Retina (tissue), 1 donor: ENCODE results near the gene PHF2.
A peak's percentile ranks its signal among the peaks of the same experiment; 100 is the strongest.

Source experiments
- DNase-seq: peaks from one replicate; pipeline ENCODE4 v3.0.0-alpha.2; 2016

The PHF2 gene

DNA sequence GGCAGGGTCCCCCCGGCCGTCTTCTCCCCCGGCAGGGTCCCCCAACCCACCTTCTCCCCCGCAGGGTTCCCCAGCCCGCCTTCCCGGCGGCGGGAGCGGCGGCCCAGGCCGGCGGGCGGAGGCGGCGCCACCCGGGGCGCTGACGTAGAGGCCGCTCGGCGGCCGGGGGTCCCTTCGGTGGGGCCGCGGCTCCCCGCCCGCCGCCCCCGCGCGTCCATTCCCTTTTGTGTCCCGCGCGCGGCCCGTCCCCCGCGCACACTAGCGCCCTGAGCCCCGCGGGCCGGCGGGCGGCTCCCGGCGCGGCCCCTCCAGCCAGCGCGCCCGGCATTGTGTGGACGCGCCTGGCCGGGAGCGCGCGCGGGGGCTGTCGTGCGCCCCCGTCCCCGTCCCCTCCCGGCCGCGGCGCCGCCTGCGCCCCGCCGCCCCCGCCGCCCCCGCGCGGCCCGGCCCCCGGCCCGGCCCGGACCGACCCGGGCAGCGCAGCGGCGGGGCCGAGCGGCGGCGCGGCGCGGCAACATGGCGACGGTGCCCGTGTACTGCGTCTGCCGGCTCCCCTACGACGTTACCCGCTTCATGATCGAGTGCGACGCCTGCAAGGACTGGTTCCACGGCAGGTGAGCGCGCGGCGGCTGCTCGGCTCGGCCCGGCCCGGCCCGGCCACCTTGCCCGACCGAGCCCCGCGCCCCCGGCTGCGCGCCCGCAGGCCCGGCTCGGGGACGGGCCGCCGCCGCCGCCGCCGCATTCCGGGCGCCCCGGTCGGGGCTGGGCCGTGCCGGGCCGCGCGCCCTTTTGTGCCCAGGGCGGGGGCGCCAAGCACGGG, at the start of gene PHF2:
TSS of gene PHF2 (plus strand) at position 327 of the 820 bp plus-strand sequence. CDS start at position 517, 190 bp downstream.
- no peak for DNase-seq

DNA sequence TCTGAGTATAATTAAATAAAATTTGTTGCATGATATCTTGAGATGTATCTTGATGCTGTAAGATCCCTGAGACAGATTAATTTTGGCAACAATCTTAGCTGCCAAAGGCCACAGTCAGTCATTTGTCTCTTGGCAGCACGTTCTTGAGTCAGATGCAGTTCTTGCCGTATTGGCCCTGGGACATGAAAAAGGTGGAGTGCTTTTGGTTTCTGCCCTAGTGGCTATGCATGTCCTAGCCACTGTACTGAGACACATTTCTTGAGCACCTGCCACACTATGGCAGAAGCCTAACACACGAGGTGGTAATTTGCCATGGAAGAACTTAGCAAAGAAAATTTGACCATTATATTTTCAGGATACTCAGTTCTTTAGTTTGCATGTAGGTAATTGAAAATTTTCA, 45.0 kb upstream of the PHF2 start:
- no peak for DNase-seq

DNA sequence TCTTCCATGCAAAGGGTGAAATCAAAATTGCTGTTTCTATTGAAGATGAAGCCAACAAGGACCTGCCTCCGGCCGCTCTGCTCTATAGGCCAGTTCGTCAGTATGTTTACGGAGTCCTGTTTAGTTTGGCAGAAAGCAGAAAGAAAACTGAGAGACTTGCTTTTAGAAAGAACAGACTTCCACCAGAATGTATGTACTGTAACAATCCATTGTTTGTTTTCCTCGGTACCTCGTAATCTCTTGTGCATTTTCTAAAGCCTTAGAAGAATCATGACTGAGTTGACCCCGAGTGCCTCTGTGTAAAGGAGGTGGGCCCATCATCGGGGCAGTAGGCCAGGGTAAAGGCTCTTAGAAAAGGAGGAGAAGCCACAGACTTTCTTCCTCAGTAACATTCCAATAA, 44.2 kb upstream of the PHF2 start:
- no peak for DNase-seq

DNA sequence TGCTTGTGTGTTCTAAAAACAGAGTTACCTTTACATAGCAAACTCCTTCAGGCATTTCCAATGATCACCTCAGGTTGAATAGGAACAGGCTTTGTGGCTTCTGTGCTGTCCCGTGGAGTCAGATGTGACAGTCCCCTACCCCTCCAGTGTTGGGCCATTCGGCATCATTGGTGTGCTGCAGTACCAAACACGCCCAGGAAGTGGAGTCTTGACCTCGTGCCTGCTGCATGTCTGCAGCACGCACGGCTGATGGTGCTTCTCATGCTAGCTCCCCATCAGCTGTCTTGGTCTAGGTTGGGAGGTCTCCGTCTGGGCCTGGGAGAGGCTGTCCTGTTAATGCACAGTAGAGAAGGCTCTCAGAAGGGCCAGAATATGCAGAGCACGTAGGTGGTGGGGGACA, 42.5 kb upstream of the PHF2 start:
- no peak for DNase-seq

DNA sequence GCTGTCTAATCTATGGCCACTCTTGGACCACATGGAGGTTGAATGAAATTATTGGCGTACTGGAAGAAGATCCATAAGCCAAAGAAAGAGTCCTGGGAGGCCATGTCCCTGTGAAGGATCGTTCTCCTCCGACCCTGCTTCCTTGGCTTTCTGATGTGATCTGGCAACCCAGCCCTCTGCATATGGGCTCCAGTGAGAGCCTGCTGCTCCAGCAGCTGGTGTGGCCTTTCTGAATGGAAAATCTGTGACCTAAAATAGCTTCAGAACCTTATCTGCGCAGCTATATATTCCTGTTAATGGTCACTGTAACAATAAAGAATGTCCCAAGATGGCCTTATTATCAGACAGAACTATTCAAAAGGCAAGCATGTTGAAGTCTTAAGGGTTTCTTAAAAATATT, 40.2 kb upstream of the PHF2 start:
- DNase-seq, result no peak

DNA sequence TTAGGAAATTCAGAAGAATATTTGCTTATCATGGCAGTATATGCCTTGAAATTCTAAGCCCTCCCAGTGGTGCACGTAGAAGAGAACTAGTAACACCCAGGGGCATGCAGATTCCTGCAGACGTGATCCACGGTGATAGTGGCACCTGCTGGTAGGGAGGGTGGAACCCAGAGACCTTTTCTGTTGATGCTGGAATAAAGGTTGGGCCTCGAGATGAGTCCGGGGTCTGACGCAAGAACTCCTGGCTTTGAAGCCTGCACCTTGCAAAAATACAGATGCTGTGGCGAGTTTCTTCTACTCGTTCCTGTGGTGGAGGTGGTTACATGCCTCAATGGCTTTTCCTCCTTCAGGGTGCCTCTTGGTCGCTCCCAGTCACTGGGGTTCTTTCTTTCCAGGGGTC, 39.5 kb upstream of the PHF2 start:
- no peak for DNase-seq

DNA sequence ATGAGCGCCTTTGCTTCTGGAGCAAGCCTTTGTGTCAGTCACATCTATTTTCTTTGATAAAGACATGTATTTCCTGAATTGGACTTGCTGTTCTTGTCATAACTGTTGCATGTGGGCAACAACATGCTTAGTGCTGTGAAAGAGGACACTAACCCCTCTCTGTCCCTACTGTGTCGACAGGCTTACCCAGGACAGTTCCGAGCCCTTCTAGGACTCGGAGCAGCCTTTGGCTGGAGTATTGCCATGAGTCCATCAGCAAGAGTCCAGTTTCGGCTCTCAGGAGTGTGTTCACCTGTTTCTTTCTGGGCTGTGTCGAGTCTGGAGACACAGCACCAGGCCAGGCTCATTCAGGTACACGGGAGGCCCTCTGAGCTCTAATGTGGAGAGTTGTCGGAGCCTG, 36.1 kb upstream of the PHF2 start:
- no peak for DNase-seq

DNA sequence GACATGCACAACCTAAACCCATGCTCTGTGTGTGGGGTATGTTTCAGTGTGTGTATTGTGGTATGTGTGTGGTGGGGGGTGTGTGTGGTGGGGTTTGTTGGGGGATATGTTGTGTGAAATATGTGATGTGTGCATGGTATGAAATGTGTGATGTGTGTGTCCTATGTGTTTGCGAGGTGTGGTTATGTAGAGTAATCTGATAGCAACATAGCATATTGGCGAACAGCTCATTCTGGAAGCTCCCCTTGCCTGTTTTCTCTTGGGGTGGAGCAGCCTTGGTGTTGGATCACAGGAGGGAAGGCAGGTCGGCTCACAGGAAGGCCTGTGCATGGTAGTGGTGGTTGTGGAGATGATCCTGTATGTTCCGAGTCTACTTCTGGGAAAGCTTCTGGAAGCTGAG, 35.4 kb upstream of the PHF2 start:
- no peak for DNase-seq

DNA sequence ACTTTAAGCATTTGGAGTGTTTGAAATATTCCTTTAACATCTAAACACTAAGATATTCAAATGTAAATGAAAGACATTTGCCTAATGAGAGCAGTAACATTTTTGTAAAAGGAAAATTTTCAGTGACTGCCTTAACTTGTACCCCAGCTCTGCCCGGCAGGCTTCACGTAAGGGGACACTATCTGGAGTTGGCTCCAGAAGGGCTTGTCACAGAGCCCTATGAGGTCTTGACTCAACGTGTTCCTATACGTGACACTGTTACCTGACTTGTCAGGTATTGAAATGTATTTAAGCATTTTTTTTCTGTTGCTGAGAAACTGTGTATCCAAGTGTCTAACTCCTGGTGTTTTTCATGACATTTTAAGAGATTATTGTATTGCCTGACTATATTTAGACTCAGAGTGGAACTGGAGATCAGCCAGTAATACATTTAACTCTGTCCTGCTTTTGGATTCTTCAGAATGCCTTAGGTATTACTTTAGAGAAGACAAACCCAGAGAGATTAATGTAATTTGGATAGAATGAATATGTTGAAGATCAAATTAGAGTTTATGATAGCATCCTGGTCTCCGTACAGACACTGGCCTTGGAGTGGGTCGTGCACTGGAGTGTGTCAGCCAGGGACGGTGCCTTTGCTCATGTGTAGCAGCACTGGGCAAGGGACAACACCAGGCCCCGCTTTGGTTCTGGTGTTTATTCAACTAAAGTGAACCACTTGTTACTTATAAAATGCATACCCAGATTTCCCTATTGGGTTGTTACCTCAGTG, 34.6 kb upstream of the PHF2 start:
- no peak for DNase-seq

DNA sequence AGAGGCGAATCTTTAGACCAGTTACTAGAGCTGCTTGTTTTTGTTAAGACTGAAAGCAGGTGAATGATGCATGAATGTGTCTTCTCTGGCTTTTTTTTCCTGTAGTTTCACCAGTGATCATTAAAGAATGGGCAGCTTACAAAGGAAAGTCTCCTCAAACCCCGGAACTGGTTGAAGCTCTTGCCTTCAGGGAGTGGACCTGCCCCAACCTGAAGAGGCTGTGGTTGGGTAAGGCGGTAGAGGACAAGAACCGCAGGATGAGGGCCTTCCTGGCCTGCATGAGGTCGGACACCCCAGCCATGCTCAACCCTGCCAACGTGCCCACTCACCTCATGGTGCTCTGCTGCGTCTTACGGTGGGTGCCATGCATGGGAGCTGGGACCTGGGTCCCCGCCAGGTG, 33.3 kb upstream of the PHF2 start:
- no peak for DNase-seq

DNA sequence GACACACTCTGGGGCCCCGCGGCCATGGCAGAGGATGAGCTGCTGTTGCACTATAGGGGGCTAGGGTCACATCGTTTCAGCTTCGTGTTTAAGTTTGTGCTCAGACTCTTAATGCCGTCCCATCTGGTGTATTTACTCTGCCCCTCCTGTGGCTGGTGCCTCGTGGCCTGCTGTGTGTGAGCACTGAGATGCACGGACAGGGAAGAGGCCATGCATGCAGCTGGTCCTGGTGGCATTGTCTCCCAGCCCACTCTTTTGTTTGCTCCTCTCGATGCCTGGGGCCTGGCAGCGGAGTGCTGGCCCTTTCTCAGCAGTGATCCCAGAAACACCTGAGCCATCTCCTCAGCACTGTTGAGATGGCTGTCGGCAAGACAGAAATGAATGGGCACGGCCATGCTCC, 30.0 kb upstream of the PHF2 start:
- no peak for DNase-seq

DNA sequence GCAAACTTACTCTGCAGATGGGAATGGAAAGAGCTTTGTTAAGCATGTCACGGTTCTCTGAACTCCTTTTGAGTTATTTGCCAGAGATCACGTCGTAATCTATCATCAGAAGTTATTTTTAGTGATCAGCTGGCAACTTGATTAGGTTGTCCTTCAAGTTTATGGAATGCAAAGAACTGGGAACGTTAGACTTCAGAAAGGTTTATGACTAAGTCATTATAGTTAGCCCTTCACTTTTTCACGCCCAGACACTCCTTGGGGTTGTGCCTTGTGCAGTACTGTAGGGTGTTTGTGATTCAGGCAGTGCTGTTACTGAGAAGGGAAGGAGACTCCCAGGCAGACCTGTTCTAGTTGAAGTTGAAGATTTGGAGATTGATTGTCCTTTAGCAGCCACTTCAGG, 26.8 kb upstream of the PHF2 start:
- no peak for DNase-seq

DNA sequence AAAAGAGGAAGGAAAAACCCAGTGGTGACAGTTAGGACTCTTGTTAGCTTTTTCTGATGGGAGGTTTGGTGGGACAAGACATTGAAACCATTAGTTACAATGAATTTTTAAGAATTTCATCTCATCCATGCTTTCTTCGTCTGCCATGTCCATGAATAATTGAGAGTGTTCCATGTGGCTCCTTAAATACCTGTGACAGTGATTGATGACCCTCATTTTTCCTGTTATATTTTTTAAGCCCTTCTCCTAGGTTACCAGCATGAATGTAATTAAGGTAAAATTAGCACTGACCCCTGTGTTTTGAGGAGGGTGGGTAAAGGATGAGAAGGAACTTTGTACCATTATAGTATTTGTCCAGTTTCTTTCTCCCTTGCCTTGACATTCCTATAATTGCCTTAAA, 23.5 kb upstream of the PHF2 start:
- DNase-seq, result no peak

DNA sequence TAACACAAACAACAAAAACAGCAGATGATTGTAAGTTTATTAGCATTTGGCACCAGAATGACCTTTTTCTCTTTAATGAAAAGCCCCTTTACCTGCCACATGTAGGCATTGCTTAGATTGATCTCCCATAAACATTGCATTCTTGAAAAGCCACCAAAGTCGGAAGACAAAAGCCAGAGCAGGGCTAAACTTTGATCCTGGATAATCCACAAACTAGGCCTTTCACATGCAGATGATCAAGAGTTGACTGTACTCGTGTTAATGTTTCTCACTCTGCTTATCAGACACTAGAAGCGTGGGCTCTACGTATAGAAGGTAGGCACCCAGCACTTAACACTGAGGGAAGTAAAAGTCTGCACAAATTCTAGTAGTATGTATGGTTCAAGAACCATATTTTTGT, 21.0 kb upstream of the PHF2 start:
- DNase-seq, result no peak

DNA sequence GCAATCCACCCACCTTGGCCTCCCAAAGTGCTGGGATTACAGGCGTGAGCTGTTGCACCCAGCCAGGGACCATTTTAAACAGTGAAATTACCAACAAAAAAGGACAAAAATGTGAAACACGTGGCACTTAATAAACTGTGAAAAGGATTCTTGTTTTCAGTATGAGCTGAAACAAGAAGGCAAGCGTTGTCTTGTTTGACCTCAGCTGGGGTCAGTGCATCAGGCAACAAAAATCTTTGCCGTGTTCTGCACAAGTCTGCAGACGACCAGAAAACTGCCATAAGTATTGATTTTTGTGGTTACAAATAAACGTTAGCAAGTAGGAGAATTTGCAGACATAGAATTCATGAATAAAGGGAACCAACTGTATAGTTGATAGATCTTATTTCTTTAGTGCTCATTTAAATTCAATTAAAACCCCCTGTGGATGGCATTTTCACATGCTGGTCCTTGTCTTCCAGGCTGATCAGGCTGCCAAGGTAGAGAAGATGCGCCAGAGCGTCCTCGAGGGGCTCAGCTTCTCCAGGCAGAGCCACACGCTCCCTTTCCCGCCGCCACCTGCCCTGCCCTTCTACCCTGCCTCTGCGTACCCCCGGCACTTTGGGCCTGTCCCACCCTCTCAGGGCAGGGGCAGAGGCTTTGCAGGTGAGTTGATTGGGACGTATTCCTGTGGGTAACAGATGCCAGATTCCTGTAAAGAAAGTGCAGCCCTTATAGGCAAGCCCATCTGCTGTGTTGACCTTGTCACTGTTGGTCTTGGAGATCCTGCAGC, 18.8 kb upstream of the PHF2 start:
- no peak for DNase-seq

DNA sequence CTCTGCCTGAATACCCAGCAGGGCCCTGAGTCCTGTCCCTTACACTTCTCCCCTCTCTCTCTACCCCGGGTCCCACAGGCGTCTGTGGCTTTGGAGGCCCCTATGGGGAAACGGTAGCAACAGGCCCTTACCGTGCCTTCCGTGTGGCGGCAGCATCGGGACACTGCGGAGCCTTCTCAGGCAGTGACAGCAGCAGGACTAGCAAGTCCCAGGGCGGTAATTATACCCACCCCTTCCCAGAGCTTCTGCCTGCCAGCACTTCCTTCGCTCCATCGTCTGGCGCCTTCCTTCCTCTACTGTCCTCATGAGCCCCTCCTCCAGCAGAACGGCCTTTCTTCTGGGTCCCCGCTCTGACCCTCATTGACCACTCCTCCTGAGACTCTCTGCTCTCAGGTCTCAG, 17.9 kb upstream of the PHF2 start:
- DNase-seq, result peak; percentile 61

DNA sequence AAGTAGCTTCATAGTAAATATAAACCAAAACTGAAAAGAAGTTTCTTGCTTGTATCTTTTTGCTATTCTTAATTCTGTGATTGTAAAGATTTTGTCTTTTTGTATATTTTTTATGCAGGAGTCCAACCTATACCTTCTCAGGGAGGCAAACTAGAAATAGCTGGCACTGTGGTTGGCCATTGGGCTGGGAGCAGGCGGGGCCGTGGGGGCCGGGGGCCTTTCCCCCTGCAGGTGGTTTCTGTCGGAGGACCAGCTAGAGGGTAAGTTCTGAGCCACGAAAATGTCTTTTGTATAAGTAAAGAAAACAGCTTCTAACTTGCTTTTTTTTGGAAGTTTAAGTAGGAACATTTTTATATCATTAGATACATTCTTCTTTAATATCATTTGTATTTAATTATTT, 15.4 kb upstream of the PHF2 start:
- no peak for DNase-seq

DNA sequence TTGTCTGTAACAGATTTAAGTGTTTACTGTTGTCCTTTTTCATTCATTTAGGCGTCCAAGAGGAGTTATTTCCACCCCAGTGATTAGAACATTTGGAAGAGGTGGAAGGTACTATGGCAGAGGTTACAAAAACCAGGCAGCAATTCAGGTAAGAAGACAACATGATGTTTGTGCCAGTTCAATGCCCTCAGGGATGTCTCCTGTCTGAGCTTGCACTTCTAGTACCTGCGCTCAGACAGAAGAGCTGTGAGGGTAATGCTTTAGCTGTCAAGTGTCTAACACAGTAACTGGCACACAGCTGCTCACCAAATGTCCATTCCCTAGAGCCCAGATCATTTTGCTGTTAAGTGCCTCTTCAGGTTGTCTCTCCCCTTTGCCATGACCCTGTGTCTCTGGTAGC, 14.2 kb upstream of the PHF2 start:
- DNase-seq, result no peak

DNA sequence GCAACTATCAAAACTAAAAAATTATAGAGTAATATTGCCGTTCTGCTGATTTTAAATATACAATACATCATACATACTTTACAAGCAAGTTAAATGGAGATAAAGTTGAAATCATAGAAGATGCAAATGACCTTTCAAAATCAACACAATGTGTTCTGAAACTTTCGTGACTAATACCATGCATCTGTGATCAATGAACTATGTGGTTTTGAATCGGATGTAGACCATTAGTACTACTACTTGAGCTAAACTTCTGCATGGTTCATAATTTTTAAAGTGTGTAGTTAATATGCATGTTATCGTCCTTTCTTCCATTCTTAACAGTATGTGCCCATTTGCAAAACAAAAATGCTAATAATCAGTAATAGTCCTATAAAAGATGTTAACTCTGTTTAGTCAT, 11.3 kb upstream of the PHF2 start:
- no peak for DNase-seq

DNA sequence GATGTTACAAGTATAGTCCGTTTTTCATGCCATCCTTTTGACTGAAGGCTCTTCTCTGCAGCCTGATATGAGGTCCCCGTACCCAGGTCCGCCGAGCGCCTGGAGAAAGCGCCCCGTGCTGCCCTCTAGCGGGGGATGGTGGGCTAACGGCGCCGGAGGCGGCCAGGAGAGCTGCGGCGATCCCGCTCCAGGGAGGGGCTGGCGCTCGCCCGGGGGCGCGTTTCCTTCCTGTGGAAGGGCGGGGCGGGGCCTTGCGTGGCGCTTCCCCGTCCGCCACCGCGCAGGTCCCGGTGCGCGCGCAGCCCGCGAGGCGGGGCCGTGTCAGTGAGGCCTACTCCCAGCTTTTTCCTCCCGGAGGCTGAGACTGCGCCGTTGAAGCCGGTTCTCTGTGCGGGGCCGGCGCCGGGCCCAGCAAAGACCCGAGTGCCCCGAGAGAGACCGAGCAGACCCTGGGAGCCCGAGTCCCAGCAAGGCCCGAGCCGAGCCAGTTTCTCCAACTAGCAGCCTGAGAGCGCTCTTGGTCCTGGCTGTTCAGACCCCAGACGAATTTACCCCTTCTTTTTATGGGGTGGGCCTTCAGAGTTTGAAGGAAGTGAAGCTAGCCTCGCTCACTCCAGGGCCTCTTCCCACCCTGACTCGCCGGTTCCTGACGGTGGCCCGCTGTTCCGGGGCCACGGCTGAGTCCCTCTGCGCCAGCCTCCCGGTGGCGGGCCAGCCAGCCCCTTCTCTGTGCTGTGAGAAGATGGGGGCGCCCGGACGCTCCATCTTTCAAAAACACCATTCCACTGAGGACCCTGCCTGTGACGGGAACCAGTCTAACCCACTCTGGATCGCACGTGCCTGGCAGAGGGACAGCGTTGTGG, 9.7 kb upstream of the PHF2 start:
- peak; percentile 98 for DNase-seq

DNA sequence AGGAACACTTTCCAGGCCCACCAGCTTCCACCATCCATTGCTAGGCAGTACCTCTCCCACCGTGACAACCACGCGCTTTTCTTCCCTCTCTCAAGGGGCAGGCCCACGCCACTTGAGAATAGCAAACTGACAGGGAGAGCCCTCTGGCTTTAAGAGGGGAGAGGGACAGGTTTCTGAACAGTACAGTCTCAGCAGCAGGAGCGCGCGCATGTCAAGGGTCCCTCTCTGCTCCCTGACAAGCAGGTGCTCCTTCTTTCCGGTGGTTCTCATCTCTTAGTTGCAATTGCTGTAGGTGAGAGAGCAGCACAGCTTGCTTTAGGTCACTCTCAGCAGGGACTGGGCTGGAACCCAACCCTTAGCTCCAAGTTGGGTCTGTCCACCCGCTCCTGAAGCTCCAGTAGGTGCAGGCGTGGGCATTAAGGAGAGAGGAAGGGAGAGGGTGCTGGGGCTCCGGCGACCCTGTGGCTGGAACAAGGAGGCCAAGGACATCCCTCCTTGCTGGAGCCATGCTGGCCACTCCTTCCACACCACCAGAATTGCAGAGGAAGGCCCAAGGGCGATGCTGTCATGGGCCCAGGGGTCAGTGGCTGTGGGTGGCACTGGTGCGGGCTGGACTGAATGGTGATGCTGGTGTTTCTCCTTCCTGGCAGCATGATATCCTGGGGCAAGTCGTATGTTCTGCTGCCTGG, 9.0 kb upstream of the PHF2 start:
- no peak for DNase-seq

DNA sequence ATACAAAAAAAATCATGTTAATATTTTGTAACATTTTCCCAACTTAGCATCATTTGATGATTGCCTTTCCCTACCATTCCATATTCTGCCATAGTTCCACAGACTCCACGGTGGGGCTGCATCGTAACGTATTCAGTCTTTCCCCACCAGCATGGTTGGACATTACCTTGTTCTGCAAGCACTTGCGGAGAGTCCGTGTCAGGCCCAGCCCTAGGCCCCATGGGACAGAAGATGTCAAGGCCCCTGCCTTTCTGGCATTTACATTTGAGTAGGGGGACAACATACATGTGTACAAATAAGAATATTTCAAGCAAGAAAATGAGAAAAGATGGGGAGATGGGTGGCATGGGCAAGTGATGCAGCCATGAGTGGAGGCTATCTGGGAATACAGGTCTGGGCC, 8.2 kb upstream of the PHF2 start:
- no peak for DNase-seq
